AG09309 (cell line): Measurements from ENCODE around the gene RNF112.
"Not testable (repeated sequence)": the region's sequence is repeated elsewhere in the genome, so short reads cannot be mapped to it uniquely, and the experiment has no call there.

Experiments
- DNase-seq: peaks from one replicate; pipeline ENCODE4 v3.0.0-alpha.2; 2010; ENCODE audit warnings: low read depth
- H3K4me3 ChIP-seq: 2 replicates; pipeline ENCODE4 v1.5.1; 2011; ENCODE audit warnings: mild to moderate bottlenecking, low read depth, low read length, moderate library complexity; ENCODE audit not compliant: control insufficient read depth
- CTCF ChIP-seq: IDR thresholded peaks from 2 replicates; pipeline ENCODE4 v1.5.1; 2011; ENCODE audit warnings: mild to moderate bottlenecking, low read depth, low read length, inconsistent platforms; ENCODE audit not compliant: insufficient read depth, control insufficient read depth; ENCODE audit errors: missing control alignments

Gene RNF112

GRCh38 chr17:19431691-19432090, 20.7 kb downstream of the RNF112 start:
- H3K4me3 ChIP-seq, result no peak overlapping the region
- no peak for TF ChIP-seq CTCF
- no peak for DNase-seq

DNA sequence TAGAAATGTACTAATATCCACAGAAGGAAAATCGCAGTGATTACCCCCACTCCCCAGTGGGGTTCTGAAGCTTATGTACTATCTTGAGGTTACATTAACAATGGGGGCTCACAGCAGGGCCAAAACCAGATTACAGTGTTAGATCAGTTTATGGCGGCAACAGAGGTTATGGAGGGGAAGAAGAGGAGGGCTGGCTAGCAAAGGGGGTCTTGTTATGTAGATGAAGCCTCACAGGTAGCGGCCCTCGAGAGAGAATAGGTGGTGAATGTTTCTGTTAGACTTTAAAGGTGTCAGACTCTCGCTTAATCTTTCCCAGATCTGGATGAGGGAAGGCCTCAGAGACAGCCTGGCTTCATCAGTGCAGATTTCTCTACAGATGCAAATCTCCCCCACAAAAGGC, 22.2 kb downstream of the RNF112 start:
- no peak for TF ChIP-seq CTCF
- H3K4me3 ChIP-seq, result no peak overlapping the region
- no peak for DNase-seq

- no peak for TF ChIP-seq CTCF
- DNase-seq, result no peak
- no peak overlapping the region for H3K4me3 ChIP-seq
These were observed 22.8 kb downstream of the RNF112 start for GRCh38 chr17:19433727-19434340.

- H3K4me3 ChIP-seq, result no peak overlapping the region
- no peak for DNase-seq
- no peak for TF ChIP-seq CTCF
These were observed 29.4 kb downstream of the RNF112 start for GRCh38 chr17:19440421-19440820.

DNA sequence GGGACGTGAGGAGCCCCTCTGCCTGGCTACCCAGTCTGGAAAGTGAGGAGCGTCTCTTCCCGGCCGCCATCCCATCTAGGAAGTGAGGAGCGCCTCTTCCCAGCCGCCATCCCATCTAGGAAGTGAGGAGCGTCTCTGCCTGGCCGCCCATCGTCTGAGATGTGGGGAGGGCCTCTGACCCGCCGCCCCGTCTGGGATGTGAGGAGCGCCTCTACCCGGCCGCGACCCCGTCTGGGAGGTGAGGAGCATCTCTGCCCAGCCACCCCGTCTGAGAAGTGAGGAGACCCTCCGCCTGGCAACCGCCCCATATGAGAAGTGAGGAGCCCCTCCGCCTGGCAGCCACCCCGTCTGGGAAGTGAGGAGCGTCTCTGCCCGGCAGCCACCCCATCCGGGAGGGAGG, 30.3 kb downstream of the RNF112 start:
- DNase-seq, H3K4me3 ChIP-seq: not testable (repeated sequence)

DNA sequence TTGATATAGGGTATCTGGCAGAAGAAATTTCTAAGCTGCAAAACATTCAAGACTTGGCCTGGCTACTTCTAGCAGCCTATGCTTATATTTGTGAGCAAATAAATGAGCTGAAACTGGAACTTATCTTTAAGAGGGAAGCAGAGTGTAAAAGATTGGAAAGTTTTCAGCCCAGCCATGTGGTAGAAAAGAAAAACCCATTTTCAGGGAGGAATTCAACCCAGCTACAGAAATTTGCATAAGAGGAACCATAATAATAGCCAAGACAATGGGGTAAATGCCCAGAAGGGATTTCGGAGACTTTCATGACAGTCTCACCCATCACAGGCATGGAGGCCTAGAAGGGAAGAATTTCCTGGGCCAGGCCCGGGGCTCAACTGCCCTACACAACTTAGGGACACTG, 31.7 kb downstream of the RNF112 start:
- TF ChIP-seq CTCF, result no peak
- H3K4me3 ChIP-seq, result no peak overlapping the region
- DNase-seq, result no peak

DNA sequence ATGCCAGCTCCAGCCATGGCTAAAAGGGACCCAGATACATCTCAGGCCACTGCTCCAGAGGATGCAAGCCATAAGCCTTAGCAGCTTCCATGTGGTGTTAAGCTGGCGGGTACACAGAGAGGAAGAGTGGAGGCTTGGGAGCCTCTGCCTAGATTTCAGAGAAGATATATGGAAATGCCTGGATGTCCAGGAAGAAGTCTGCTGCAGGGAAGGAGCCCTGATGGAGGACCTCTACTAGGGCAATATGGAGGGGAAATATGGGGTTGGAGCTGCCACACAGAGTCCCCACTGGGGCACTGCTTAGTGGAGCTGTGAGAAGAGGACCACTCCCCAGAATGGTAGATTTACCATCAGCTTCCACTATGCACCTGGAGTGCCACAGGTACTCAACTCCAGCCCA, 32.1 kb downstream of the RNF112 start:
- DNase-seq, result no peak
- H3K4me3 ChIP-seq, result no peak overlapping the region
- no peak for TF ChIP-seq CTCF
